AG04450 (cell line): ENCODE results near the gene UPK1B. TPM values are rescaled to one million over a fixed set of nuclear protein-coding genes. Genes with fewer than 3 reads are reported as not detected.
"Not testable (repeated sequence)": the region's sequence is repeated elsewhere in the genome, so short reads cannot be mapped to it uniquely, and the experiment has no call there.

ENCODE experiments used
- CTCF ChIA-PET: fragments of 300-600, 350-600 bp; formaldehyde crosslinking; extraction: SDS; loops from one replicate; lab custom pipeline; 2022; ENCODE audit warnings: antibody characterized with exemption, inconsistent platforms; lab: Charles Lee
- POLR2A ChIA-PET: fragments of 350-600 bp; formaldehyde crosslinking; extraction: SDS; loops from one replicate; lab custom pipeline; 2021; ENCODE audit warnings: antibody characterized with exemption, inconsistent platforms; lab: Yijun Ruan, JAX
- DNase-seq: peaks from one replicate; pipeline ENCODE4 v3.0.0-alpha.2; 2011; ENCODE audit warnings: low read depth, low spot score
- H3K27ac ChIP-seq: one replicate; pipeline ENCODE4 v1.5.1; 2012; ENCODE audit warnings: low read depth, low read length, control low read depth
- H3K27me3 ChIP-seq: one replicate; pipeline ENCODE4 v1.6.0; 2012; ENCODE audit warnings: low read length; ENCODE audit not compliant: control insufficient read depth, insufficient read depth
- H3K4me3 ChIP-seq: 2 replicates; pipeline ENCODE4 v1.5.1; 2011; ENCODE audit warnings: mild to moderate bottlenecking, low read depth, low read length, control low read depth
- H3K9me3 ChIP-seq: 2 replicates; pipeline ENCODE4 v1.5.1; 2012; ENCODE audit warnings: low read length; ENCODE audit not compliant: control insufficient read depth, insufficient read depth
- CTCF ChIP-seq: IDR thresholded peaks from 2 replicates; pipeline ENCODE4 v1.5.1; 2011; ENCODE audit warnings: low read depth, low read length, control low read depth, inconsistent platforms
- polyA minus RNA-seq: library from RNA; depleted of rRNA, polyadenylated mRNA; stranded (reverse); fragments of >200 nt; gene quantifications from 2 replicates; pipeline ENCODE4 v1.2.3, GENCODE V29; 2011; rRNA and poly(A)+ RNA removed
- polyA plus RNA-seq: library from polyadenylated mRNA; depleted of rRNA; stranded (reverse); fragments of >200 nt; gene quantifications from 2 replicates; pipeline ENCODE4 v1.2.3, GENCODE V29; 2011; rRNA removed

The UPK1B gene
- polyA plus RNA-seq (0.32 and 0.43 TPM in 2 replicates), polyA minus RNA-seq (0.23 TPM in 1 of 2 replicates, not detected in the other)

- TF ChIP-seq CTCF: no peak
- Histone ChIP-seq H3K9me3 (no peaks in the 10 kb centered on the region), H3K27me3 (no peaks in the 10 kb centered on the region), H3K4me3 (no peak within 1 kb of the TSS), H3K27ac (no peak within 1 kb of the TSS)
- POLR2A ChIA-PET: no interaction called here
- CTCF ChIA-PET: interaction anchor here (1.0 to 1.3 kb wide), 2 partner anchors 22 to 68 kb away, joined by 3 read pairs; no protein-coding TSS in a partner anchor
- no peak for DNase-seq
Observed at GRCh38 chr3:119173325-119173724, at the start of gene UPK1B. Gene UPK1B, plus strand, starts transcription at chr3:119173598. Its CDS starts 13,144 bp downstream, at chr3:119186742.

GRCh38 chr3:119125342-119125741 is 48.1 kb upstream of the UPK1B start:
- TF ChIP-seq CTCF: no peak
- no peak for DNase-seq
- H3K27ac ChIP-seq: no peak overlapping the region
- peaks cover 2% of the 10 kb centered on the region for H3K27me3 ChIP-seq
- POLR2A ChIA-PET: no interaction called here
- H3K9me3 ChIP-seq: no peaks in the 10 kb centered on the region
- H3K4me3 ChIP-seq: no peak overlapping the region
- CTCF ChIA-PET: interaction anchor here (0.6 to 1.3 kb wide), 2 partner anchors 243 to 318 kb away, joined by 4 to 6 read pairs; no protein-coding TSS in a partner anchor

GRCh38 chr3:119125742-119126504 is 47.5 kb upstream of the UPK1B start:
- ChIA-PET POLR2A (no interaction called here), CTCF (no interaction called here)
- Histone ChIP-seq H3K9me3 (no peaks in the 10 kb centered on the region), H3K4me3 (no peak overlapping the region), H3K27ac (no peak overlapping the region), H3K27me3 (peaks cover 2% of the 10 kb centered on the region)
- no peak for DNase-seq
- no peak for TF ChIP-seq CTCF

GRCh38 chr3:119130291-119130690 is 43.1 kb upstream of the UPK1B start:
- H3K4me3 ChIP-seq, POLR2A ChIA-PET, H3K27ac ChIP-seq, H3K9me3 ChIP-seq, H3K27me3 ChIP-seq, CTCF ChIA-PET, DNase-seq: not testable (repeated sequence)

GRCh38 chr3:119132291-119132690 is 41.1 kb upstream of the UPK1B start:
- H3K27me3 ChIP-seq, POLR2A ChIA-PET, H3K27ac ChIP-seq, H3K9me3 ChIP-seq, DNase-seq, H3K4me3 ChIP-seq: not testable (repeated sequence)
- CTCF ChIA-PET: interaction anchor here (1.7 kb wide), 1 partner anchor 109 kb away, joined by 3 read pairs; no protein-coding TSS in a partner anchor

- CTCF ChIA-PET: interaction anchor here (0.6 to 2.5 kb wide), 2 partner anchors 101 to 156 kb away, joined by 9 to 10 read pairs; partner anchors contain the start of gene B4GALT4
- POLR2A ChIA-PET, H3K27ac ChIP-seq, H3K27me3 ChIP-seq, H3K4me3 ChIP-seq, H3K9me3 ChIP-seq, DNase-seq: not testable (repeated sequence)
Observed at GRCh38 chr3:119139360-119139759, 34.0 kb upstream of the UPK1B start.
